ENCODE results near the gene PKP2.
A peak's percentile ranks its signal among the peaks of the same experiment; 100 is the strongest.
"Not testable (repeated sequence)": the region's sequence is repeated elsewhere in the genome, so short reads cannot be mapped to it uniquely, and the experiment has no call there.

Gene PKP2

GRCh38 chr12:32863128-32863527 lies 33.4 kb downstream of the PKP2 start:
- no peak for DNase-seq (ENCODE audit: low read depth, low spot score)

- not testable (repeated sequence) for DNase-seq (ENCODE audit: low read depth, low spot score)
Observed at GRCh38 chr12:32861658-32862057, 34.9 kb downstream of the PKP2 start.

GRCh38 chr12:32860192-32860591 lies 36.4 kb downstream of the PKP2 start:
- no peak for DNase-seq (ENCODE audit: low read depth, low spot score)

- no peak for DNase-seq (ENCODE audit: low read depth, low spot score)
Observed at GRCh38 chr12:32859389-32859788, 37.2 kb downstream of the PKP2 start.

GRCh38 chr12:32854716-32855115 lies 41.9 kb downstream of the PKP2 start:
- DNase-seq (ENCODE audit: low read depth, low spot score): no peak

GRCh38 chr12:32854097-32854496 lies 42.5 kb downstream of the PKP2 start:
- DNase-seq (ENCODE audit: low read depth, low spot score): no peak

- DNase-seq (ENCODE audit: low read depth, low spot score): no peak
Observed at GRCh38 chr12:32847287-32847686, 49.3 kb downstream of the PKP2 start.

GRCh38 chr12:32846053-32846452 lies 50.5 kb downstream of the PKP2 start:
- no peak for DNase-seq (ENCODE audit: low read depth, low spot score)

GRCh38 chr12:32843528-32844095 lies 53.0 kb downstream of the PKP2 start:
- no peak for DNase-seq (ENCODE audit: low read depth, low spot score)

GRCh38 chr12:32841061-32841460 lies 55.5 kb downstream of the PKP2 start:
- no peak for DNase-seq (ENCODE audit: low read depth, low spot score)

GRCh38 chr12:32839828-32840227 lies 56.7 kb downstream of the PKP2 start:
- DNase-seq (ENCODE audit: low read depth, low spot score): no peak

- DNase-seq (ENCODE audit: low read depth, low spot score): no peak
Observed at GRCh38 chr12:32837974-32838373, 58.6 kb downstream of the PKP2 start.

- no peak for DNase-seq (ENCODE audit: low read depth, low spot score)
Observed at GRCh38 chr12:32836710-32837109, 59.9 kb downstream of the PKP2 start.

GRCh38 chr12:32834122-32834521 lies 62.5 kb downstream of the PKP2 start:
- no peak for DNase-seq (ENCODE audit: low read depth, low spot score)

GRCh38 chr12:32828552-32828951 lies 68.0 kb downstream of the PKP2 start:
- no peak for DNase-seq (ENCODE audit: low read depth, low spot score)

GRCh38 chr12:32828120-32828519 lies 68.5 kb downstream of the PKP2 start:
- no peak for DNase-seq (ENCODE audit: low read depth, low spot score)

GRCh38 chr12:32826807-32827412 lies 69.7 kb downstream of the PKP2 start:
- DNase-seq (ENCODE audit: low read depth, low spot score): no peak

GRCh38 chr12:32824596-32824995 lies 72.0 kb downstream of the PKP2 start:
- DNase-seq (ENCODE audit: low read depth, low spot score): no peak

- DNase-seq (ENCODE audit: low read depth, low spot score): no peak
Observed at GRCh38 chr12:32822344-32822743, 74.2 kb downstream of the PKP2 start.

- no peak for DNase-seq (ENCODE audit: low read depth, low spot score)
Observed at GRCh38 chr12:32821710-32822109, 74.9 kb downstream of the PKP2 start.

GRCh38 chr12:32821293-32821692 lies 75.3 kb downstream of the PKP2 start:
- peak; percentile 17 for DNase-seq (ENCODE audit: low read depth, low spot score)

GRCh38 chr12:32820376-32820931 lies 76.1 kb downstream of the PKP2 start:
- no peak for DNase-seq (ENCODE audit: low read depth, low spot score)

GRCh38 chr12:32819424-32819823 lies 77.2 kb downstream of the PKP2 start:
- DNase-seq (ENCODE audit: low read depth, low spot score): no peak

All from ELF-1 (cell line).